ENCODE measurements around the gene TRIM28.

TRIM28 gene

DNA sequence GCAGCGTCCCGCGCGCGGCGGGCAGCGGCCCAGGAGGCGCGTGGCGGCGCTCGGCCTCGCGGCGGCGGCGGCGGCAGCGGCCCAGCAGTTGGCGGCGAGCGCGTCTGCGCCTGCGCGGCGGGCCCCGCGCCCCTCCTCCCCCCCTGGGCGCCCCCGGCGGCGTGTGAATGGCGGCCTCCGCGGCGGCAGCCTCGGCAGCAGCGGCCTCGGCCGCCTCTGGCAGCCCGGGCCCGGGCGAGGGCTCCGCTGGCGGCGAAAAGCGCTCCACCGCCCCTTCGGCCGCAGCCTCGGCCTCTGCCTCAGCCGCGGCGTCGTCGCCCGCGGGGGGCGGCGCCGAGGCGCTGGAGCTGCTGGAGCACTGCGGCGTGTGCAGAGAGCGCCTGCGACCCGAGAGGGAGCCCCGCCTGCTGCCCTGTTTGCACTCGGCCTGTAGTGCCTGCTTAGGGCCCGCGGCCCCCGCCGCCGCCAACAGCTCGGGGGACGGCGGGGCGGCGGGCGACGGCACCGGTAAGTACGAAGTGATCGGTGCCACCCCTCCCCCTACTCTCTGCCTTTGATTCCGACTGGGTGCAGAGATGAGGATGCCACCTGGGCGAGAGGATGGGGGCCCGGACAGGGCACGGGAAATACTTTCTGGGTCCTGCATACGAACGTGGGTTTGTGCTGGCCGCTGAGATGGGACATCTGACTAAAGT, 874 bp downstream of the TRIM28 start:
- Histone ChIP-seq H3K36me3 (replicated peaks) (peaks cover 25% of the 10 kb centered on the region), H3K27ac (peak overlapping the region; percentile 85), H3K4me3 (ENCODE audit: low read depth, low read length) (peak overlapping the region; percentile 88), H3K27me3 (replicated peaks) (no peaks in the 10 kb centered on the region)
- TF ChIP-seq, protein P1, sequence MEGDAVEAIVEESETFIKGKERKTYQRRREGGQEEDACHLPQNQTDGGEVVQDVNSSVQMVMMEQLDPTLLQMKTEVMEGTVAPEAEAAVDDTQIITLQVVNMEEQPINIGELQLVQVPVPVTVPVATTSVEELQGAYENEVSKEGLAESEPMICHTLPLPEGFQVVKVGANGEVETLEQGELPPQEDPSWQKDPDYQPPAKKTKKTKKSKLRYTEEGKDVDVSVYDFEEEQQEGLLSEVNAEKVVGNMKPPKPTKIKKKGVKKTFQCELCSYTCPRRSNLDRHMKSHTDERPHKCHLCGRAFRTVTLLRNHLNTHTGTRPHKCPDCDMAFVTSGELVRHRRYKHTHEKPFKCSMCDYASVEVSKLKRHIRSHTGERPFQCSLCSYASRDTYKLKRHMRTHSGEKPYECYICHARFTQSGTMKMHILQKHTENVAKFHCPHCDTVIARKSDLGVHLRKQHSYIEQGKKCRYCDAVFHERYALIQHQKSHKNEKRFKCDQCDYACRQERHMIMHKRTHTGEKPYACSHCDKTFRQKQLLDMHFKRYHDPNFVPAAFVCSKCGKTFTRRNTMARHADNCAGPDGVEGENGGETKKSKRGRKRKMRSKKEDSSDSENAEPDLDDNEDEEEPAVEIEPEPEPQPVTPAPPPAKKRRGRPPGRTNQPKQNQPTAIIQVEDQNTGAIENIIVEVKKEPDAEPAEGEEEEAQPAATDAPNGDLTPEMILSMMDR (IDR thresholded peaks at IDR 0.05; ENCODE audit: low read depth, low read length, missing control alignments): no peak
- DNase-seq: no peak
- in situ Hi-C loops (cut with HindIII; ENCODE audit: low pct_ligation_motif_present, low sequenced_read_pairs): no loop called here

- in situ Hi-C loops (cut with HindIII; ENCODE audit: low pct_ligation_motif_present, low sequenced_read_pairs): no loop called here
- H3K4me3 ChIP-seq (ENCODE audit: low read depth, low read length): peak overlapping the region; percentile 88
- no peak for DNase-seq
- peak overlapping the region; percentile 85 for H3K27ac ChIP-seq
- no peaks in the 10 kb centered on the region for H3K27me3 ChIP-seq (replicated peaks)
- TF ChIP-seq, protein P1 (IDR thresholded peaks at IDR 0.05; ENCODE audit: low read depth, low read length, missing control alignments): no peak
- peaks cover 32% of the 10 kb centered on the region for H3K36me3 ChIP-seq (replicated peaks)
These were observed 1.6 kb downstream of the TRIM28 start for GRCh38 chr19:58545286-58546018.

GRCh38 chr19:58546019-58546530, 2.2 kb downstream of the TRIM28 start:
- DNase-seq: no peak
- in situ Hi-C loops (cut with HindIII; ENCODE audit: low pct_ligation_motif_present, low sequenced_read_pairs): no loop called here
- no peaks in the 10 kb centered on the region for H3K27me3 ChIP-seq (replicated peaks)
- TF ChIP-seq, protein P1 (IDR thresholded peaks at IDR 0.05; ENCODE audit: low read depth, low read length, missing control alignments): no peak
- H3K4me3 ChIP-seq (ENCODE audit: low read depth, low read length): peak overlapping the region; percentile 88
- peaks cover 39% of the 10 kb centered on the region for H3K36me3 ChIP-seq (replicated peaks)
- no peak overlapping the region for H3K27ac ChIP-seq

GRCh38 chr19:58547323-58548312, 3.8 kb downstream of the TRIM28 start:
- TF ChIP-seq, protein P1 (IDR thresholded peaks at IDR 0.05; ENCODE audit: low read depth, low read length, missing control alignments): no peak
- H3K4me3 ChIP-seq (ENCODE audit: low read depth, low read length): peak overlapping the region; percentile 5
- H3K27ac ChIP-seq: no peak overlapping the region
- DNase-seq: no peak
- peaks cover 54% of the 10 kb centered on the region for H3K36me3 ChIP-seq (replicated peaks)
- H3K27me3 ChIP-seq (replicated peaks): no peaks in the 10 kb centered on the region
- in situ Hi-C loops (cut with HindIII; ENCODE audit: low pct_ligation_motif_present, low sequenced_read_pairs): no loop called here

DNA sequence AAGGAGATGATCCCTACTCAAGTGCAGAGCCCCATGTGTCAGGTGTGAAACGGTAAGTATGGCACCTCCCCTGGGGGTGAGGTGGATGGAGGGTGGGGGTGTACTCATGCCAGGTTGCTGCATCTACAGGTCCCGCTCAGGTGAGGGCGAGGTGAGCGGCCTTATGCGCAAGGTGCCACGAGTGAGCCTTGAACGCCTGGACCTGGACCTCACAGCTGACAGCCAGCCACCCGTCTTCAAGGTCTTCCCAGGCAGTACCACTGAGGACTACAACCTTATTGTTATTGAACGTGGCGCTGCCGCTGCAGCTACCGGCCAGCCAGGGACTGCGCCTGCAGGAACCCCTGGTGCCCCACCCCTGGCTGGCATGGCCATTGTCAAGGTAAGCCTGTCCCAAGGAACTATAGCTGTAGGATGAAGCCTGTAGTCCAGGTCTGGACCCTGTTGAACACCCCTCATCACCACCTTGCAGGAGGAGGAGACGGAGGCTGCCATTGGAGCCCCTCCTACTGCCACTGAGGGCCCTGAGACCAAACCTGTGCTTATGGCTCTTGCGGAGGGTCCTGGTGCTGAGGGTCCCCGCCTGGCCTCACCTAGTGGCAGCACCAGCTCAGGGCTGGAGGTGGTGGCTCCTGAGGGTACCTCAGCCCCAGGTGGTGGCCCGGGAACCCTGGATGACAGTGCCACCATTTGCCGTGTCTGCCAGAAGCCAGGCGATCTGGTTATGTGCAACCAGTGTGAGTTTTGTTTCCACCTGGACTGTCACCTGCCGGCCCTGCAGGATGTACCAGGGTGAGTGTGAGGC, 5.2 kb downstream of the TRIM28 start:
- no peaks in the 10 kb centered on the region for H3K27me3 ChIP-seq (replicated peaks)
- TF ChIP-seq, protein P1 (IDR thresholded peaks at IDR 0.05; ENCODE audit: low read depth, low read length, missing control alignments): no peak
- in situ Hi-C loops (cut with HindIII; ENCODE audit: low pct_ligation_motif_present, low sequenced_read_pairs): no loop called here
- H3K27ac ChIP-seq: no peak overlapping the region
- H3K36me3 ChIP-seq (replicated peaks): peaks cover 58% of the 10 kb centered on the region
- no peak for DNase-seq
- H3K4me3 ChIP-seq (ENCODE audit: low read depth, low read length): no peak overlapping the region

Data from brain microvascular endothelial cell (primary cell).